BLaER1 treated with 17β-estradiol and CSF1 and Interleukin-3, amounts not matched to agents 10 nM and 100 nM (cell line): ENCODE results near the gene EGLN3.
"Not testable (repeated sequence)": the region's sequence is repeated elsewhere in the genome, so short reads cannot be mapped to it uniquely, and the experiment has no call there.

ENCODE experiments used
- H3K27ac ChIP-seq, 11 experiments: shearing (Covaris generic); formaldehyde crosslinking; 2 replicates each; pipeline ENCODE4 v1.8.1; 2022
- H3K27me3 ChIP-seq, 11 experiments: shearing (Covaris generic); formaldehyde crosslinking; 2 replicates each; pipeline ENCODE4 v1.8.1; 2022
- H3K36me3 ChIP-seq, 11 experiments: shearing (Covaris generic); formaldehyde crosslinking; 2 replicates each; pipeline ENCODE4 v1.8.1; 2022
- H3K4me1 ChIP-seq, 10 experiments: shearing (Covaris generic); formaldehyde crosslinking; 2 replicates each; pipeline ENCODE4 v1.8.1; 2022
- H3K4me2 ChIP-seq, 11 experiments: shearing (Covaris generic); formaldehyde crosslinking; 2 replicates each; pipeline ENCODE4 v1.8.1; 2022
- H3K4me3 ChIP-seq, 10 experiments: shearing (Covaris generic); formaldehyde crosslinking; 2 replicates each; pipeline ENCODE4 v1.8.1; 2022
- H3K9ac ChIP-seq, 11 experiments: shearing (Covaris generic); formaldehyde crosslinking; 2 replicates each; pipeline ENCODE4 v1.8.1; 2022
- H3K9me3 ChIP-seq, 11 experiments: shearing (Covaris generic); formaldehyde crosslinking; replicated peaks in 1 of 11; 2 replicates each; pipeline ENCODE4 v1.8.1; 2022
- H4K20me1 ChIP-seq, 11 experiments: shearing (Covaris generic); formaldehyde crosslinking; 2 replicates each; pipeline ENCODE4 v1.8.1; 2022
- Cebpa-rat ChIP-seq, 11 experiments: shearing (Covaris generic); IDR thresholded peaks; 2 replicates each; pipeline ENCODE4 v1.8.1; 2022

The EGLN3 gene

DNA sequence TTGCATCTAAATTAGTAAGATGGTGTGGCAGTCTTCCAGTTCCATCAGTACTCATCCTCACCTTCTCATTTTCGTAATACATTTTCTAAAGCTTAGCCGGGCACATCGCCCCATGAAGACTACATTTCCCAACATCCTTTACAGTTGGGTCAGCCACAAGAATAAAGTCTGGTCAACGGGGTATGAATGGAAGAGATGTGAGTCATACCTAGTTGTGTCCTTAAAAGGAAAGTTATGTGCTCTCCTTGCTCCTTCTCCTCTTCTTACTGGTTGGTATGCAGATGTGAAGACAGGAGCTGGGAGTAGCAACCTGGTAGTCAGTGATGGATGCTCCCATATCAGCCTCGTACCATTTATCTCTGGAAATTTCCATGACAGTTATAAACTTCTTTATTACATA lies 35.9 kb upstream of the EGLN3 start:
- Histone ChIP-seq H3K4me2 (no peak overlapping the region), H3K27me3 (no peaks in the 10 kb centered on the region), H3K4me3 (no peak overlapping the region), H3K4me1 (no peaks in the 10 kb centered on the region), H3K9ac (no peak overlapping the region), H3K9me3 (peaks cover 12 to 24% (median 18%) of the 10 kb centered on the region in 11 experiments), H3K36me3 (no peaks in the 10 kb centered on the region), H4K20me1 (no peaks in the 10 kb centered on the region), H3K27ac (no peak overlapping the region)
- no peak for TF ChIP-seq Cebpa-rat (IDR thresholded peaks at IDR 0.05)

- H3K4me1 ChIP-seq = peaks cover 0 to 2% (median under 1%) of the 10 kb centered on the region in 10 experiments; a peak in 10 of 20 replicates
- H3K36me3 ChIP-seq = no peaks in the 10 kb centered on the region
- H3K27ac ChIP-seq = no peak overlapping the region
- no peak overlapping the region for H3K9ac ChIP-seq
- no peak overlapping the region for H3K4me3 ChIP-seq
- no peak for TF ChIP-seq Cebpa-rat (IDR thresholded peaks at IDR 0.05)
- H3K9me3 ChIP-seq = peaks cover 12 to 24% (median 18%) of the 10 kb centered on the region in 11 experiments
- H3K27me3 ChIP-seq = no peaks in the 10 kb centered on the region
- no peaks in the 10 kb centered on the region for H4K20me1 ChIP-seq
- H3K4me2 ChIP-seq = no peak overlapping the region
Observed at GRCh38 chr14:33985242-33985641, 34.4 kb upstream of the EGLN3 start.

DNA sequence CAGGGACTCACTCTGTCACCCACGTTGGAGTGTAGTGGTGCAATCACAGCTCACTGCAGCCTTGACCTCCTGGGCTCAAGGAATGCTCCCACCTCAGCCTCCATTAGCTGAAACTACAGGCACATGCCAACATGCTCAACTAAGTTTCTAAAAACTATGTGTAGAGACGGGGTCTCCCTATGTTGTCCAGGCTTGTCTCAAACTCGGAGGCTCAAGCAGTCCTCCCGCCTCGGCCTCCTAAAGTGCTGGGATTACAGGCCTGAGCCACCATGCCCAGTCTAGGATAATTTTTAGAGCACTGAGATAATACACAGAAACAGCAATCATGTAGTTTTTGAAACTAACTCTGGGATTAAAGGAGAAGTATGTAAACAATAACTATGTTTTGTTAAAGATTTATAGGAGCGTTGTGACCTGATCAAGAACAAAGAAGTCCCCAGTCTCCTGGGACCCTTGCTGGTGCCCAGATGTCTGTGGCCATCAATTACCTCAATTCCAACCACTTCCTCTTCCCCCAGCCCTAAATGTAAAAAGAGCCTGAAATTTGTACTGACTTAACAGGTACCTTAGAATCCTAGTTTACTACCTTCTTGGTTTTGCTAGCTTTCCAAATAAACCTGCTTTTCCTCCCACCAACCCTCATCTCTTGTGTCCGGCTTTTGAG lies 28.9 kb upstream of the EGLN3 start:
- Histone ChIP-seq H4K20me1 (no peaks in the 10 kb centered on the region), H3K4me1 (peaks cover 0 to 11% (median 9%) of the 10 kb centered on the region in 10 experiments; a peak in 15 of 20 replicates), H3K27ac (no peak overlapping the region), H3K27me3 (no peaks in the 10 kb centered on the region), H3K36me3 (no peaks in the 10 kb centered on the region), H3K9me3 (peaks cover 2 to 12% (median 8%) of the 10 kb centered on the region in 11 experiments; a peak in 19 of 22 replicates), H3K9ac (no peak overlapping the region), H3K4me3 (no peak overlapping the region), H3K4me2 (peak overlapping the region in 9 of 11 experiments; percentile 6 to 71 (median 45); a peak in 16 of 22 replicates)
- TF ChIP-seq Cebpa-rat (IDR thresholded peaks at IDR 0.05) = no peak

- Histone ChIP-seq H4K20me1 (no peaks in the 10 kb centered on the region), H3K4me3 (no peak overlapping the region), H3K4me2 (peak overlapping the region in 2 of 11 experiments; percentile 50 to 55; a peak in 4 of 22 replicates), H3K27ac (no peak overlapping the region), H3K9ac (no peak overlapping the region), H3K36me3 (no peaks in the 10 kb centered on the region), H3K4me1 (peaks cover 0 to 11% (median 9%) of the 10 kb centered on the region in 10 experiments; a peak in 15 of 20 replicates), H3K27me3 (no peaks in the 10 kb centered on the region), H3K9me3 (peaks cover 0 to 5% (median 4%) of the 10 kb centered on the region in 11 experiments; a peak in 7 of 22 replicates)
- no peak for TF ChIP-seq Cebpa-rat (IDR thresholded peaks at IDR 0.05)
Observed at GRCh38 chr14:33978892-33979612, 28.2 kb upstream of the EGLN3 start.

- no peaks in the 10 kb centered on the region for H3K27me3 ChIP-seq
- H3K36me3 ChIP-seq = no peaks in the 10 kb centered on the region
- H3K9me3 ChIP-seq = peaks cover 0 to 21% (median 12%) of the 10 kb centered on the region in 11 experiments; a peak in 14 of 22 replicates
- peaks cover 0 to 11% (median 7%) of the 10 kb centered on the region in 10 experiments; a peak in 6 of 20 replicates for H3K4me1 ChIP-seq
- H3K4me3 ChIP-seq = no peak overlapping the region
- H3K4me2 ChIP-seq = 0 out of 22 replicates have a peak overlapping the region, but pooled peaks of 2 of the 11 experiments have one; percentile 14 to 15
- no peaks in the 10 kb centered on the region for H4K20me1 ChIP-seq
- TF ChIP-seq Cebpa-rat (IDR thresholded peaks at IDR 0.05) = no peak
- no peak overlapping the region for H3K27ac ChIP-seq
- H3K9ac ChIP-seq = no peak overlapping the region
Observed at GRCh38 chr14:33972583-33973081, 21.8 kb upstream of the EGLN3 start.

DNA sequence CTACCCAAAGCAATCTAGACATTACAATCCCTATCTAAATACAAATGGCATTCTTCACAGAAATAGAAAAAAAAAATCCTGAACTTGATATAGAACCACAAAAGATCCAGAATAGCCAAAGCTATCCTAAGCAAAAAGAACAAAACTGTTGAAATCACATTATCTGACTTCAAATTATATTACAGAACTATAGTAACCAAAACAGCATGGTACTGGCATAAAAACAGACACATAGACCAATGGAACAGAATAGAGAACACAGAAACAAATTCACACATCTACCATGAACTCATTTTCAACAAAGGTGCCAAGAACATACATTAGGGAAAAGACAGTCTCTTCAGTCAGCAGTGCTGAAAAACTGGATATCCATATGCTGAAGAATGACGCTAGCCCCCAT lies 19.0 kb upstream of the EGLN3 start:
- not testable (repeated sequence) for H4K20me1 ChIP-seq, H3K27me3 ChIP-seq, H3K27ac ChIP-seq, H3K4me3 ChIP-seq, H3K36me3 ChIP-seq, H3K4me2 ChIP-seq, H3K9ac ChIP-seq
- H3K9me3 ChIP-seq = peaks cover 0 to 21% (median 12%) of the 10 kb centered on the region in 11 experiments; a peak in 14 of 22 replicates
- peaks cover 0 to 11% (median 7%) of the 10 kb centered on the region in 10 experiments; a peak in 6 of 20 replicates for H3K4me1 ChIP-seq

DNA sequence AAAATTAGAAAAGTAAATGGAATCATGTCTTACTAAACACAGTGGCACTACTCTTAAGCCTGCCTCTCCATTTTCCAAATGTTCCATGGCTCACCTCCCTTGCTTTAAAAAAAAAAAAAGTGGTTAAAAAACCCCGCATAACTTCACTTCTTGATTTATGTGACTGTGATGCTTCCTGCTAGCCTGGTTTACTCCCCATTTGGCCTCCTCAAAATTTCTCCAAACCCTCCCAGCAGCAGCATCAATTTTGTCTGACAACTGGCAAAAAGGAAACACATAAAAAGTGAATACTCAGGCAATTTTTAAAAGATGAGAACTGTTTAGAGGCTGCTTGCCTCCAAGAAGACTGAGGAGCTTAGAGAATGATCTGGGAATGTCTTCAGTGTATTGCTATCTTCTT lies 17.8 kb upstream of the EGLN3 start:
- H4K20me1 ChIP-seq = no peaks in the 10 kb centered on the region
- no peak overlapping the region for H3K4me3 ChIP-seq
- no peaks in the 10 kb centered on the region for H3K36me3 ChIP-seq
- H3K27me3 ChIP-seq = no peaks in the 10 kb centered on the region
- no peak overlapping the region for H3K9ac ChIP-seq
- H3K27ac ChIP-seq = no peak overlapping the region
- H3K9me3 ChIP-seq = peaks cover 0 to 21% (median 12%) of the 10 kb centered on the region in 11 experiments; a peak in 14 of 22 replicates
- TF ChIP-seq Cebpa-rat (IDR thresholded peaks at IDR 0.05) = no peak
- H3K4me2 ChIP-seq = no peak overlapping the region
- peaks cover 0 to 11% (median 7%) of the 10 kb centered on the region in 10 experiments; a peak in 6 of 20 replicates for H3K4me1 ChIP-seq

- Histone ChIP-seq H3K9me3 (peaks cover 0 to 25% (median 14%) of the 10 kb centered on the region in 11 experiments; a peak in 16 of 22 replicates), H3K4me2 (no peak overlapping the region), H3K27me3 (no peaks in the 10 kb centered on the region), H3K4me1 (no peaks in the 10 kb centered on the region), H3K9ac (no peak overlapping the region), H4K20me1 (no peaks in the 10 kb centered on the region), H3K4me3 (no peak overlapping the region), H3K36me3 (no peaks in the 10 kb centered on the region), H3K27ac (no peak overlapping the region)
- no peak for TF ChIP-seq Cebpa-rat (IDR thresholded peaks at IDR 0.05)
Observed at GRCh38 chr14:33967138-33967537, 16.3 kb upstream of the EGLN3 start.

- Histone ChIP-seq H3K36me3 (no peaks in the 10 kb centered on the region), H3K4me1 (no peaks in the 10 kb centered on the region), H3K27ac (no peak overlapping the region), H3K4me2 (no peak overlapping the region), H3K9ac (no peak overlapping the region), H3K9me3 (peaks cover 0 to 26% (median 13%) of the 10 kb centered on the region in 11 experiments; a peak in 16 of 22 replicates), H3K27me3 (no peaks in the 10 kb centered on the region), H3K4me3 (no peak overlapping the region), H4K20me1 (no peaks in the 10 kb centered on the region)
- no peak for TF ChIP-seq Cebpa-rat (IDR thresholded peaks at IDR 0.05)
Observed at GRCh38 chr14:33966276-33966675, 15.4 kb upstream of the EGLN3 start.
